ENCODE results near the gene MSL2.
"Not testable (repeated sequence)": the region's sequence is repeated elsewhere in the genome, so short reads cannot be mapped to it uniquely, and the experiment has no call there.

Gene MSL2

GRCh38 chr3:136177876-136178275, 18.3 kb downstream of the MSL2 start:
- TF ChIP-seq CTCF (IDR thresholded peaks at IDR 0.05; ENCODE audit: low read length, missing control alignments), result no peak
- no peak for DNase-seq (ENCODE audit: low read depth)
- no peak overlapping the region for H3K4me3 ChIP-seq (replicated peaks; ENCODE audit: low read depth, low read length)

- no peak for TF ChIP-seq CTCF (IDR thresholded peaks at IDR 0.05; ENCODE audit: low read length, missing control alignments)
- DNase-seq (ENCODE audit: low read depth), result no peak
- H3K4me3 ChIP-seq (replicated peaks; ENCODE audit: low read depth, low read length), result no peak overlapping the region
These were observed 22.1 kb downstream of the MSL2 start for GRCh38 chr3:136173939-136174490.

GRCh38 chr3:136171097-136171542, 25.0 kb downstream of the MSL2 start:
- no peak for DNase-seq (ENCODE audit: low read depth)
- H3K4me3 ChIP-seq (replicated peaks; ENCODE audit: low read depth, low read length), result no peak overlapping the region
- TF ChIP-seq CTCF (IDR thresholded peaks at IDR 0.05; ENCODE audit: low read length, missing control alignments), result no peak

DNA sequence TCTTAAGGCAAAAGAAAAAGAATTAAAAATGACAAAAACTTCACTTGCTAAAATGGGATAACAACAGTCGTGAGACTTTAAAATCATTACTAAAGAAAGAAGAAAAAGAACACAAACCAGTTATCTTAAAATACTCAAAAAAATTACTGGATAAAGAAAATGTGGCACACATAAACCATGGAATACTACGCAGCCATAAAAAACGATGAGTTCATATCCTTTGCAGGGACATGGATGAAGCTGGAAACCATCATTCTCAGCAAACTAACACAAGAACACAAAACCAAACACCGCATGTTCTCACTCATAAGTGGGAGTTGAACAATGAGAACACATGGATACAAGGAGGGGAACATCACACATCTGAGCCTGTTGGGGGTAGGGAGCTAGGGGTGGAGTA, 27.9 kb downstream of the MSL2 start:
- H3K4me3 ChIP-seq (replicated peaks; ENCODE audit: low read depth, low read length); DNase-seq (ENCODE audit: low read depth): not testable (repeated sequence)

DNA sequence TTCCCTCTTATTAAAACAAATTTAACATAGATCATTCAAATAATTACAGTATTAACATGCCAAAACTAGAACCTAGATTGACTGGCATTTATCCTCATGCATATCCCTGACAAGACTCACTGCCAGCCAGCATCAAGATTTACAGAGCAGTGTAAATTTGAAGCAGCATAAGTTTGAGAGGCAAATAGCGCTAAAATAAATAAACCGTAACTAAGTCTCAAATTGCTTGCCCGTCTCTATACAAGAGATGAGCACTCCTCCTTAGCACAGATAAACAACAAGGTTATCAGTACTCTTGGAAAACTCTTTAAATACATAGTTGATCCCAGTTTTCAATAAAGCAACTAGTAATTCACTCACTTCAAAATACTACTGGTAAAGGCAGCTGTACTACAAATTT, 29.6 kb downstream of the MSL2 start:
- DNase-seq (ENCODE audit: low read depth), result no peak
- TF ChIP-seq CTCF (IDR thresholded peaks at IDR 0.05; ENCODE audit: low read length, missing control alignments), result no peak
- H3K4me3 ChIP-seq (replicated peaks; ENCODE audit: low read depth, low read length), result no peak overlapping the region

DNA sequence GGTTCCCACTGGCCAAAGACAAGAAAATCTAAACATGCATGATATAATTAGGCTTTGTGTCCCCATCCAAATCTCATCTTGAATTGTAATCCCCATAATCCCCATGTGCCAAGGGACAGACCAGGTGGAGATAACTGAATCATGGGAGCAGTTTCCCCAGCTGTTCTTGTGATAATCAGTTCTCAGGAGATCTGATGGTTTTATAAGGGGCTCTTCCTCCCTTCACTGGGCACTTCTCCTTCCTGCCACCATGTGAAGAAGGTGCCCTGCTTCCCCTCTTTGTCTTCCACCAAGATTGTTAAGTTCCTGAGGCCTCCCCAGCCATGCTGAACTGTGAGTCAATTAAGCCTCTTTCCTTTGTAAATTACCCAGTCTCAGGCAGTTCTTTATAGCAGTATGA, 32.5 kb downstream of the MSL2 start:
- not testable (repeated sequence) for H3K4me3 ChIP-seq (replicated peaks; ENCODE audit: low read depth, low read length); DNase-seq (ENCODE audit: low read depth)

DNA sequence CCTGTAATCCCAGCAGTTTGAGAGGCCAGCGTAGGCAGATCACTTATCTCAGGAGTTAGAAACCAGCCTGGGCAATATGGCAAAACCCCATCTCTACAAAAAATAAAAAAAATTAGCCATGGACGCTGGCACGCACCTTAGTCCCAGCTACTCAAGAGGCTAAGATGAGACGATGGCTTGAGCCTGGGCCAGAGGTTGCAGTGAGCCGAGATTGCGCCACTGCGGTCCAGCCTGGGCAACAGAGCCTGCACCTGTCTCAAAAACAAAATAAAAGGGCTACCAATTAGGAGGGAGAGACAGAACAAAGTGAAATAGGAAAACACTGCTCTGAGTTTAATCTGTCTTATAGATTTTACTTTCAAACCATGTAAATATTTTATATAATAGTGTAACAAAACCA, 33.8 kb downstream of the MSL2 start:
- no peak overlapping the region for H3K4me3 ChIP-seq (replicated peaks; ENCODE audit: low read depth, low read length)
- DNase-seq (ENCODE audit: low read depth), result no peak
- TF ChIP-seq CTCF (IDR thresholded peaks at IDR 0.05; ENCODE audit: low read length, missing control alignments), result no peak

DNA sequence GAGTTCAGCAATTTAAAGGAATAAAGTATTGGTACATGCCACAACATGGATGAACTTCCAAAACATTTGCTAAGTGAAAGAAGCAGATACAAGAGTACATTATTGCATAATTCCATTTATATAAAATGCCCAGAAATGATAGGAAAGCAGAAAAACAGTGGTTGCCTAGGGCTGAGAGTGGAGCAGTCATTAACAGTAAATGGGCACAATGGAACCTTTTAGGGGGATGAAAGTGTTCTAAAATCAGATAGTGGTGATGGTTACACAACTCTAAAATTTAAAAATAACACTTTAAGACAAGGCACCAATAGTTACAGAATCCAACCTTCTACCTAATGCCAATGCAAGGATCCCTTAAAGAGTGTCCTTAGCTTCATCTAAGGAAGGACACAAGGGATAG, 34.6 kb downstream of the MSL2 start:
- peak; percentile 24 for DNase-seq (ENCODE audit: low read depth)
- no peak for TF ChIP-seq CTCF (IDR thresholded peaks at IDR 0.05; ENCODE audit: low read length, missing control alignments)
- no peak overlapping the region for H3K4me3 ChIP-seq (replicated peaks; ENCODE audit: low read depth, low read length)

Data from fibroblast of pulmonary artery (primary cell).